HG03460 (cell line): ENCODE measurements around the gene ADCYAP1R1.

Experiments
- ATAC-seq: cut with Tn5 transposase; IDR thresholded peaks from one replicate; pipeline ENCODE4 v1.9.1; 2021; ENCODE audit not compliant: unreplicated experiment

ADCYAP1R1 gene

GRCh38 chr7:31036924-31037323 lies 15.2 kb upstream of the ADCYAP1R1 start:
- ATAC-seq = no peak

DNA sequence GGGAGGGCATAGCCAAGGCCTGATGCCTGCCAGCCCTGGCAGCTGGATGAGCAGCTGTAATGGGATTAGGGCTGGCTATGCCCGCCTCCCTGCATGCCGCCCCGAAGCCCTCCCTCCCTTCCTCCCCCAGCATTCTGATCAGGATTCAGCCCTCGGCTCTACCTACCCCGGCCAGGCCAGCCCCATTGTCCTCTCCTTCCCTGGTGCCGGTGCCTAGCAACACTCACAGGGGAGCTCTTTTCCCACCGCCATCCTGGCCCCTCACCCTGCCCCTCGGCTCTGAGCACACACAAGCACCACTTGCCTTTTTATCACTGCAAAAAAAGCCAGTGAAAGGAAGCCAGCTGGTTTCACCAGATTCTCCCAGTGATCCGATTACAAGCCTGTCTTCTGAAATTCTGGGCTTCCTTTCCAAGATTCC lies 9.0 kb upstream of the ADCYAP1R1 start:
- no peak for ATAC-seq

DNA sequence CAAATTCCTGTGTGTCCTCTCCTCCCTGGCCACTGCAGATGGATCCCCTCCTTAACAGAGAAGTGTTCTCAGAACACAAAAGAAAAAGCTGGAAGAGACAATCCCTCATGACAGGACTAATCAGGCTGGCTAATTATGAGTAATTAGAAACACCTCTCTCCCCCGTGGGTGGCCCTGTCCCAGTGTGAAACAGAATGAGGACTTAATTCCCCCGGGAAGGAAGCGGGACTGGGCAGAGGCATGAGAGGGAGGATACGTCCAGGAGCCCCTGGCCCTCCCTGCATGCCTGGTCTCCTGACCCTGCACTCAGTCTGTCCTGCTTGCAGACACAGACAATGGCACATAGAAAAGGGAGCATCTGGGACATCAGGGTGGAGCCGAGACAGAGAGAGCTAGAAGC lies 7.6 kb upstream of the ADCYAP1R1 start:
- ATAC-seq = no peak

GRCh38 chr7:31046723-31047122 lies 5.4 kb upstream of the ADCYAP1R1 start:
- ATAC-seq = no peak

GRCh38 chr7:31047313-31048146 lies 4.6 kb upstream of the ADCYAP1R1 start:
- ATAC-seq = no peak

- ATAC-seq = no peak
These were observed 2.9 kb upstream of the ADCYAP1R1 start for GRCh38 chr7:31049005-31049765.

DNA sequence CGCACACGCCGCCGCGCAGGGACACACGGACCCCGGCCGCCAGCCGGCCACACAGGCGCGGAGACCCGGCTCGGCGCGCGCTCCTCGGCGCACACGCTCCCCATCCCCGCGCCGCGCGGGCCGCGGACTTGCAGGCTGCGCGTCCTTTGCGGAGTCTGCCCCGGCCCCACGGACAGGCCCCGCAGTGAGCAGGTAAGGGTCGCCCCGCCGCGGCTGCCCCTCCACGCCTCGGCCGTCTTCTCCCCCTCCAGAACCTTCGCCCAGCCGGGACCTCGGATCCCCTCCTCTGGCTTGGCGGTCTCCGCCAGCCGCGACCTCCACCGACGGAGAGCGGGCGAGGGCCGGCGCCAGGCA lies 356 bp downstream of the ADCYAP1R1 start:
- ATAC-seq = no peak

GRCh38 chr7:31052841-31053601 lies 913 bp downstream of the ADCYAP1R1 start:
- no peak for ATAC-seq

- ATAC-seq = no peak
These were observed 1.9 kb downstream of the ADCYAP1R1 start for GRCh38 chr7:31053986-31054385.

DNA sequence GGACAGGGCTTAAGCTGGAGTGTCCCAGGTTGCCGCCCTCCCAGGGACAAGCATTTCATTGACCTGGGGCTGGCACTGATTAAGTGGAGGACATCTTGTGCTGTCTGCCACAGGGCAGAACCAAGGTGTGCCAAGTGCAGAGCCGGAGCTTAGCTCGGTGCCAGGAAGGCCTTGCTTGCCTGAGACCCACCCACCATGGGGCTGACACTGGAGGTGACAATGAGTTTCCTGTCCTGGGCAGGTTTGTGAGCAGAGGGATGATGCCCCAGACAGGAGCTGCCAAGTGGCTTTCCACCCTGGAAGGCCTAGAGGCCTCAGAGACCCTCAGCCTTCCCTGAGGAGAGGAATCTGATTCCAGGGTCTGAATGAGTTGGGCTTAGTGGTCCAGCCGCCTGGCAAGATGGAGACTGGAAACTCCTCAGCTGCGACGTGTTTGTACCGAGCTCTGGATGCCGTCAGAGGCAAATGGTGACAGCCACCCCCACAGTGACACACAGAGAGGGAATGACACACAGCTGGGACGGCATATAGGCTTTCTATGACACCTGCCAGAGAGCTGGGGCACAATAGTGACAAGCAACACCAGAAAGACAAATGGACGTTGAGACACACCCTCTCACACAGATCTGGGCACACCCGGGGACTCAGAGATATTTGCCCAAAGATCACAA lies 2.6 kb downstream of the ADCYAP1R1 start:
- no peak for ATAC-seq

DNA sequence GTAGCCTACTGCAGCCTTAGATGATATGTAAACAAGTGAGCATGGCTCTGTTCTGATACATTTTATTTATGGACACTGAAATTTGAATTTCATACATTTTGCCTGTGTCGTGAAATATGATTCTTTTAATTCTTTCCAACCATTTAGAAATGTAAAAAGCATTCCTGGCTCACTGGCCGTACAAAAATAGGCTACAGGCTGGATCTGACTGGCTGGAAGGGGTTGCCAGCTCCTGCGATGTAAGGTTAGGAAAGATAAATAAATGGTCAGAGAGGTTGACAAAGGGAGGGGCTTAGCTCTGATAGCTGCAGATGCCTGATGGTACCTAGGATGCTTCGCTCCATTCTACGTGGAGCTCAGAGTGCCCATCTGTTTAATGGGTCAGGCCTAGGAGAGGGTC lies 3.4 kb downstream of the ADCYAP1R1 start:
- no peak for ATAC-seq

- ATAC-seq = no peak
These were observed 4.8 kb downstream of the ADCYAP1R1 start for GRCh38 chr7:31056775-31057346.

DNA sequence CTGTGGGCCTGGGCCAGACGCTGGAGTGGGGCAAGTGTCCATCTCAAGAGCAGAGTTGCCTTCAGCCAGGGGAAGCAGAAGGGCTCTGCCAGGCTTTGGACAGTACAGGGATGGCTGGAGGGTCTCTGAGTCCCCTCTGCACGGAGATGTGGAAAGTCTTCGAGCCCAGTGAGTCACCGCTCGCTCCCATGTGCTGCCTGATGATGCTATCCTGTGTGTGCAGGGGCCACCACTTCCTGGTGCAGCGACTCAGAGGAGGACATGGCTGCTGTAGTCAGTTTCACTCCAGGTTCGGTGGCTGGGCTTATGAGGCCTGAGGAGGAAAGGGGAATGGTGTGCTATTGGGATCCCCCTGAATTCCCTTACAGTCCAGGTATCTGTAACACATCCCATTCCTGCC lies 6.0 kb downstream of the ADCYAP1R1 start:
- ATAC-seq = no peak

- no peak for ATAC-seq
These were observed 6.6 kb downstream of the ADCYAP1R1 start for GRCh38 chr7:31058688-31059087.

GRCh38 chr7:31059551-31059950 lies 7.4 kb downstream of the ADCYAP1R1 start:
- no peak for ATAC-seq

GRCh38 chr7:31061185-31061584 lies 9.1 kb downstream of the ADCYAP1R1 start:
- no peak for ATAC-seq

DNA sequence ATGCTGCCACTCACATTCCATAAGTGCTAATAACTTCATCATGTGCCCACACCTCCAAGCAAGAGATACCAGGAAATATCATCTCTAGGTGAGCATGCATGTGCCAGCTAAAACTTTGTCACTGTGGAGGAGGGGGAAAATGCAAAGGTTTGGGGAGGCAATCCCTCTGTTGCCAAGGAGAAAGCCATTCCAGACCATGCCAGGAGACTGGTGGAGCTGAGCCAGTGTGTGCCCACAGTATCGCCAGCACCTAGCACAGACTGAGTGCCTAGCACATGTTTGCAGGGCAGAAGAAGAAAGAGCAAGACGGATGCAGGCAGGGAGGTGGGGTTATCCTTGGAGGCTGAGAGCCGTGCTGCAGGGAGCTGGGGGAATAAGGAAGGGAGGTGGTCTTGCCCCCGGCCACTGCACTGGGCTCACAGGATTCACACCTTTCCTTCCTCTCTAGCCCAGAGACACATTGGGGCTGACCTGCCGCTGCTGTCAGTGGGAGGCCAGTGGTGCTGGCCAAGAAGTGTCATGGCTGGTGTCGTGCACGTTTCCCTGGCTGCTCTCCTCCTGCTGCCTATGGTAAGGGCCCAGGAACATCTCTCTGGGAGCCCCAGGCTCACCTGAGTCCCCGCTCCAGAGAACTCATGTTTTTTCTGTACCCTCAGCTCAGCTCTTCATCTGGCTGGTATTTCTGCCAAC lies 10.8 kb downstream of the ADCYAP1R1 start:
- no peak for ATAC-seq

DNA sequence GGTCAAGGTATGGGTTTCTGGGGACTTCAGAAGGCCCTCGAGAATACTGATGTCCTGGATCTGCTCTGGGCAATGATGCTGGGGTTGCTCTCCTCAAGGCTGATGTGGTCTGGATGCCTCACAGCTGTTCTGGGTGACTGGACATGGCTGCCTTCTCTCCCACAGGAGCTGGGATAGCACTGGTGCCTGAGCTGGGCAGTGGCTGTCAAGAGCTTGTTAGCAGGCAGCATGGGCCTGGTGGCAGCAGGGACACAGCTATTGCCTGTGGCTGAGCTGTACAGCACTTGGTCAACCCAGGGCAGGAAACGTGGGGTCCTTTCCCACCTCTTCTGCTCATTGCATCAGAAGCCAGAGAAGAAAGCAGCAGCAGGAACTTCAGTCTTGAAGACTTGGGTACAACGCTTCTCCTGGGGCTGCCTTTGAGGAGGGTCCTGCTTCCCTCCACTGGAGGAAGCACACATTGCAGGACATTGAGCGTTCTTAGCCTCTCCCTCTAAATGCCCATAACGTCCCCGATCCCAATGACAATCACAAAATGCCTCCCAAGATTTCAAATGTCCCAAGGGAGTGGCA lies 13.0 kb downstream of the ADCYAP1R1 start:
- no peak for ATAC-seq

GRCh38 chr7:31065840-31066239 lies 13.7 kb downstream of the ADCYAP1R1 start:
- no peak for ATAC-seq
